Gastroesophageal sphincter (tissue), 2 donors: Measurements from ENCODE around the gene ERO1A.

Experiments
- EP300 ChIP-seq: sonication (generic); formaldehyde crosslinking; IDR thresholded peaks from one replicate; pipeline ENCODE4 v1.6.1; 2017; ENCODE audit warnings: antibody characterized with exemption, mild to moderate bottlenecking
- POLR2A ChIP-seq, 2 donors: fragments of 450-650 bp; IDR thresholded peaks; one replicate each; pipeline ENCODE4 v1.6.1; 2017; ENCODE audit warnings: antibody characterized with exemption in 2 of 2, mild to moderate bottlenecking in 2 of 2, moderate library complexity in 1 of 2

DNA sequence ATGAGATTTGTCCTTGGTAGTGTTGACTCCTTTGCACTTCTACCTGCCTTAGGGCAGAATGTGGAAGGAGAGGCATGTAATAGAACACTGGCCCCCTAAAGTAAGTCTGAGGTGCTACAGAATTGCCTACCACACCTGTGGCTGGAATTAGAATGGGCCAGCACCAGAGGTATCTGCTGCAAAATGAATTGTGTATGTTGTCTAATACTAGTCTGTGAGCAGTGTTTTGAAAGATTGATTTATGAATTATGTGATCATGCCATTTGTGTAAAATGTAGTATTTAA is 28.9 kb upstream of the ERO1A start:
- no peak for TF ChIP-seq EP300
- no peak for TF ChIP-seq POLR2A (IDR thresholded peaks at IDR 0.05)
